Hepatocyte (in vitro differentiated cells): ENCODE results near the gene RB1. TPM values are rescaled to one million over a fixed set of nuclear protein-coding genes. Genes with fewer than 3 reads are reported as not detected.
A peak's percentile ranks its signal among the peaks of the same experiment; 100 is the strongest.

Experiments used
- DNase-seq: peaks from one replicate; pipeline ENCODE4 v3.0.0-alpha.2; 2016; ENCODE audit warnings: low spot score
- H2AFZ ChIP-seq: fragments of 200-600 bp; sonication (generic); 2 replicates; pipeline ENCODE4 v1.6.0; 2016; ENCODE audit warnings: antibody characterized with exemption, mild to moderate bottlenecking
- H3K27ac ChIP-seq: fragments of 200-600 bp; sonication (generic); 2 replicates; pipeline ENCODE4 v1.5.1; 2016; ENCODE audit warnings: mild to moderate bottlenecking
- H3K27me3 ChIP-seq: fragments of 200-600 bp; sonication (generic); 2 replicates; pipeline ENCODE4 v1.6.1; 2016
- H3K36me3 ChIP-seq: fragments of 200-600 bp; sonication (generic); replicated peaks from 2 replicates; pipeline ENCODE4 v1.5.1; 2016; ENCODE audit warnings: low read depth; ENCODE audit not compliant: insufficient read depth
- H3K4me1 ChIP-seq: fragments of 200-600 bp; sonication (generic); 2 replicates; pipeline ENCODE4 v1.5.1; 2016; ENCODE audit warnings: mild to moderate bottlenecking, moderate library complexity; ENCODE audit not compliant: insufficient read depth
- H3K4me2 ChIP-seq: fragments of 200-600 bp; sonication (generic); 2 replicates; pipeline ENCODE4 v1.6.0; 2016
- H3K4me3 ChIP-seq: fragments of 200-600 bp; sonication (generic); 2 replicates; pipeline ENCODE4 v1.5.1; 2016; ENCODE audit warnings: mild to moderate bottlenecking
- H3K79me2 ChIP-seq: fragments of 200-600 bp; sonication (generic); 2 replicates; pipeline ENCODE4 v1.6.0; 2017; ENCODE audit warnings: mild to moderate bottlenecking
- H3K9me2 ChIP-seq: fragments of 200-600 bp; sonication (generic); replicated peaks from 2 replicates; pipeline ENCODE4 v1.6.0; 2017; ENCODE audit warnings: mild to moderate bottlenecking; ENCODE audit not compliant: insufficient read depth
- H3K9me3 ChIP-seq: fragments of 200-600 bp; sonication (generic); 2 replicates; pipeline ENCODE4 v1.5.1; 2016; ENCODE audit warnings: low read depth, mild to moderate bottlenecking
- H4K20me1 ChIP-seq: fragments of 200-600 bp; sonication (generic); 2 replicates; pipeline ENCODE4 v1.6.0; 2016; ENCODE audit warnings: mild to moderate bottlenecking; ENCODE audit not compliant: insufficient read depth, poor library complexity, severe bottlenecking
- CTCF ChIP-seq: fragments of 200-600 bp; sonication (generic); IDR thresholded peaks from 2 replicates; pipeline ENCODE4 v1.5.1; 2016; ENCODE audit warnings: antibody characterized with exemption, mild to moderate bottlenecking; ENCODE audit not compliant: poor library complexity
- EZH2 ChIP-seq: fragments of 200-600 bp; sonication (generic); IDR thresholded peaks from 2 replicates; pipeline ENCODE4 v1.6.1; 2016; ENCODE audit warnings: antibody characterized with exemption, mild to moderate bottlenecking, borderline replicate concordance
- EZH2phosphoT487 ChIP-seq: fragments of 200-600 bp; sonication (generic); IDR thresholded peaks from one replicate; pipeline ENCODE4 v1.6.1; 2018; ENCODE audit warnings: antibody characterized with exemption, mild to moderate bottlenecking, low read depth, moderate library complexity; ENCODE audit not compliant: unreplicated experiment, severe bottlenecking
- WGBS: methylation state at CpG from one replicate; pipeline ENCODE4 v1.1.6; 2016; ENCODE audit warnings: low lambda C conversion rate; ENCODE audit errors: missing lambda C conversion rate; 5-methylcytosine and 5-hydroxymethylcytosine counted together
- polyA plus RNA-seq: library from polyadenylated mRNA; unstranded; fragments of >200 nt; fragmentation: Nextera tagmentation; extraction: Ambion mirVana; gene quantifications from 2 replicates; pipeline ENCODE4 v1.2.1, GENCODE V29; 2016
- total RNA-seq: library from RNA; depleted of rRNA; stranded (reverse); fragments of >200 nt; gene quantifications from 2 replicates; pipeline ENCODE4 v1.2.3, GENCODE V29; 2014

The RB1 gene
- total and polyA plus RNA-seq, 2 experiments from 2014 or later, result 17.5 to 45.1 TPM

- TF ChIP-seq EZH2 (no peak), EZH2phosphoT487 (no peak), CTCF (no peak)
- no peaks in the 10 kb centered on the region for H4K20me1 ChIP-seq
- no peaks in the 10 kb centered on the region for H3K9me2 ChIP-seq
- peaks cover 8% of the 10 kb centered on the region for H3K4me1 ChIP-seq
- peak overlapping the region; percentile 84 for H3K4me2 ChIP-seq
- H3K27ac ChIP-seq, result peak overlapping the region; percentile 99
- peaks cover 35% of the 10 kb centered on the region for H3K79me2 ChIP-seq
- H2AFZ ChIP-seq, result peak overlapping the region; percentile 89
- DNase-seq, result no peak
- H3K4me3 ChIP-seq, result peak overlapping the region; percentile 87
- 18% methylated on average over 12 of the region's 12 CpGs for WGBS
- H3K9me3 ChIP-seq, result no peaks in the 10 kb centered on the region
- no peaks in the 10 kb centered on the region for H3K36me3 ChIP-seq
- no peaks in the 10 kb centered on the region for H3K27me3 ChIP-seq
Measured at GRCh38 chr13:48302871-48303358, 636 bp upstream of the RB1 start.

GRCh38 chr13:48304143-48304876 is 759 bp downstream of the RB1 start:
- peak overlapping the region; percentile 89 for H2AFZ ChIP-seq
- H4K20me1 ChIP-seq, result no peaks in the 10 kb centered on the region
- H3K9me2 ChIP-seq, result no peaks in the 10 kb centered on the region
- H3K4me3 ChIP-seq, result peak overlapping the region; percentile 87
- peaks cover 49% of the 10 kb centered on the region for H3K79me2 ChIP-seq
- H3K36me3 ChIP-seq, result no peaks in the 10 kb centered on the region
- peaks cover 8% of the 10 kb centered on the region for H3K4me1 ChIP-seq
- WGBS, result 5% methylated on average over 34 of the region's 36 CpGs
- peak overlapping the region; percentile 84 for H3K4me2 ChIP-seq
- H3K27ac ChIP-seq, result peak overlapping the region; percentile 99
- H3K27me3 ChIP-seq, result no peaks in the 10 kb centered on the region
- TF ChIP-seq EZH2phosphoT487, result no peak
- TF ChIP-seq CTCF, result no peak
- no peak for TF ChIP-seq EZH2
- peak; percentile 58 for DNase-seq
- no peaks in the 10 kb centered on the region for H3K9me3 ChIP-seq

- Histone ChIP-seq H3K4me3 (no peak overlapping the region), H4K20me1 (peaks cover 3% of the 10 kb centered on the region), H3K27ac (no peak overlapping the region), H3K79me2 (peaks cover 69% of the 10 kb centered on the region), H3K4me2 (no peak overlapping the region), H3K9me2 (no peaks in the 10 kb centered on the region), H3K4me1 (peaks cover 5% of the 10 kb centered on the region), H3K9me3 (no peaks in the 10 kb centered on the region), H3K36me3 (no peaks in the 10 kb centered on the region), H2AFZ (no peak overlapping the region), H3K27me3 (no peaks in the 10 kb centered on the region)
- no peak for DNase-seq
- 97% methylated on average over 1 of the region's 1 CpG for WGBS
- TF ChIP-seq EZH2phosphoT487, result no peak
Measured at GRCh38 chr13:48311223-48311622, 7.7 kb downstream of the RB1 start.

DNA sequence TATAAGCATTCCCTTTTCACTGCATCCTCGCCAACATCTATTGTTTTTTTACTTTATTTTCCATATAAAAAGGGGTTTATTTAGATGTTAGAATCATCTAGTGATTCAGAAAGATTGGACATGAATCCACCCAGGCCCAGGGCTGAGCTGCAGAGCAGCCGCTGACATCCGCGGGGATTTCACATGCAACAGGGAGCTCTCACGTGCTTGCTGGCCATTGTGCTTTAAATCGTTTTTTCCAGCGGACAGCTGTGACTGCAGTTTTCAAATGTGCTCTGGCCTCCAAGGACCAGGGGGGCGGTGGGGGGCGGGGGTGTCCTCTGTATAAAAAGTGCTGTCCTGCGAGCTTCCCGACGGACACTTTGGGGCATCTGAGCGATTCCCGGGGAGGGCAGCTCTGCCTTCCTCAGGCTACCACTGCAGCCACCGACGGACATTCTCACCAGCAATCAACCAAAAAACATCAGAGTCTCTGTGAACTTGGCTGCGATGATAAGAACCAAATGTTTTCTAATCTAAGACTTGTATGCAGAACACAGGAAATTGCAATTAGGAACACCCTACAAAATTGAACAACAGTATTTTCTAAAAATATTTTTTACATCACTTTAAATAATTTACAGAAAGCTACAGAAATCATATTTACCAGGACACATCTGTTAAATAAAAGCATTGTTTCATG is 12.6 kb downstream of the RB1 start:
- H3K27me3 ChIP-seq, result no peaks in the 10 kb centered on the region
- H3K4me3 ChIP-seq, result no peak overlapping the region
- no peak overlapping the region for H3K4me2 ChIP-seq
- H3K9me2 ChIP-seq, result no peaks in the 10 kb centered on the region
- H3K4me1 ChIP-seq, result no peaks in the 10 kb centered on the region
- 80% methylated on average over 17 of the region's 17 CpGs for WGBS
- no peak for TF ChIP-seq EZH2phosphoT487
- TF ChIP-seq EZH2, result no peak
- no peak for TF ChIP-seq CTCF
- no peaks in the 10 kb centered on the region for H3K36me3 ChIP-seq
- H3K27ac ChIP-seq, result no peak overlapping the region
- H3K9me3 ChIP-seq, result no peaks in the 10 kb centered on the region
- H4K20me1 ChIP-seq, result peaks cover under 1% of the 10 kb centered on the region
- H3K79me2 ChIP-seq, result peaks cover 25% of the 10 kb centered on the region
- no peak for DNase-seq
- no peak overlapping the region for H2AFZ ChIP-seq
